Measurements from ENCODE around the gene CMSS1. TPM values are rescaled to one million over a fixed set of nuclear protein-coding genes. Genes with fewer than 3 reads are reported as not detected.

The CMSS1 gene
- total RNA-seq, 1 donor from 2014 or later, result 56.3 TPM

- TF ChIP-seq EZH2 (IDR thresholded peaks at IDR 0.05), result no peak
- Histone ChIP-seq H3K9me3 (ENCODE audit: low read depth) (no peaks in the 10 kb centered on the region), H3K4me2 (no peak overlapping the region), H3K27ac (no peak overlapping the region), H3K79me2 (ENCODE audit: low read depth) (no peaks in the 10 kb centered on the region), H3K36me3 (no peaks in the 10 kb centered on the region), H3K4me3 (no peak overlapping the region), H3F3A (ENCODE audit: low read depth) (no peaks in the 10 kb centered on the region), H3K27me3 (no peaks in the 10 kb centered on the region), H4K20me1 (ENCODE audit: low read depth) (no peaks in the 10 kb centered on the region), H2AFZ (replicated peaks) (no peak overlapping the region), H3K4me1 (no peaks in the 10 kb centered on the region), H3K9ac (no peak overlapping the region)
- Mint-ChIP-seq H3K4me3 (no peak overlapping the region), H3K27ac (no peak overlapping the region), H3K36me3 (no peaks in the 10 kb centered on the region), H3K9me3 (no peaks in the 10 kb centered on the region), H3K4me1 (peaks cover 7% of the 10 kb centered on the region), H3K27me3 (ENCODE audit: insufficient read depth, low read depth) (peaks cover 2% of the 10 kb centered on the region)
- DNase-seq (ENCODE audit: low spot score), result no peak
Observed at GRCh38 chr3:99895131-99895696, 77.6 kb downstream of the CMSS1 start.

DNA sequence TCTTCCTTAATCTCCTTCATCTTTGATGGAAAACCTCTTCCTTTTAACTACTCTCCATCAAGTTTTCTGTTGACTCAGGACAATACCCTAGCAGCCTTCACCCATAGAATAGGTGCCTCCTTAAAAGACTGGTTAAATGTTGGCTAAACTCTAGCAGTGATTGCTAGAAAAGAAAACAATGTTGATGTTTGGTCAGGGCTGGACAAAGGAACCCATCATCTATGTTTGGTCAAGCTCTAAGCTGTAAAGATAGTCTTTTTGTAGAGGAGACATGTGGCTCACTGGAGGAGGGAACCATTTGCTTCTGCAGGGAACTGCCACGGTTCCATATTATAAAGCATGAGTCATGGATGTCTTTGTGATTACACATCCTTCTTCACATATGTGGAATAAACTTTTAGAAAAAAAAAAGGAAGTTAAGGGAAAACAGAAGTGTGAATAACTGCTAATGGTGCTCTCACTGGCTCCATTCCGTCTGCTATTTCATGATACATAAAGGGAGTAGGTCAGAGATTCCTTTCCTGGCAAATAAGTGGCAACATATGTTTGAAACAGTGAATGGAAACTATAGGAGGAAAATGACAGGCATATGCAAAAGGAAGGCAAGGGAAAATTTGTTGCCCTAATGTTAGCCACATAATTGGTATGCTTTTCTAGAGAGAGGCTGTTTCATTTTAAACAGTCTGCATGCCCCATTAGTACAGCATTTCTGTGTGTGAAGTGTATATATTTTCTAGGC lies 78.2 kb downstream of the CMSS1 start:
- no peak overlapping the region for H3K27ac ChIP-seq
- H3K9me3 Mint-ChIP-seq, result no peaks in the 10 kb centered on the region
- H3K36me3 ChIP-seq, result no peaks in the 10 kb centered on the region
- no peaks in the 10 kb centered on the region for H3K9me3 ChIP-seq (ENCODE audit: low read depth)
- H3F3A ChIP-seq (ENCODE audit: low read depth), result no peaks in the 10 kb centered on the region
- H3K27me3 Mint-ChIP-seq (ENCODE audit: insufficient read depth, low read depth), result no peaks in the 10 kb centered on the region
- H3K4me3 ChIP-seq, result no peak overlapping the region
- no peaks in the 10 kb centered on the region for H3K79me2 ChIP-seq (ENCODE audit: low read depth)
- TF ChIP-seq CTCF (IDR thresholded peaks at IDR 0.05), result no peak
- TF ChIP-seq EZH2phosphoT487 (IDR thresholded peaks at IDR 0.05), result no peak
- no peak for TF ChIP-seq EZH2 (IDR thresholded peaks at IDR 0.05)
- no peaks in the 10 kb centered on the region for H4K20me1 ChIP-seq (ENCODE audit: low read depth)
- H3K4me2 ChIP-seq, result no peak overlapping the region
- no peaks in the 10 kb centered on the region for H3K27me3 ChIP-seq
- H3K36me3 Mint-ChIP-seq, result no peaks in the 10 kb centered on the region
- DNase-seq (ENCODE audit: low spot score), result no peak
- no peaks in the 10 kb centered on the region for H3K4me1 ChIP-seq
- no peak overlapping the region for H3K9ac ChIP-seq
- no peak overlapping the region for H3K4me3 Mint-ChIP-seq
- H3K4me1 Mint-ChIP-seq, result peaks cover 7% of the 10 kb centered on the region
- H3K27ac Mint-ChIP-seq, result no peak overlapping the region
- no peak overlapping the region for H2AFZ ChIP-seq (replicated peaks)

- no peak overlapping the region for H3K4me2 ChIP-seq
- H3K4me3 Mint-ChIP-seq, result no peak overlapping the region
- no peaks in the 10 kb centered on the region for H3K9me3 Mint-ChIP-seq
- TF ChIP-seq CTCF (IDR thresholded peaks at IDR 0.05), result no peak
- TF ChIP-seq EZH2 (IDR thresholded peaks at IDR 0.05), result no peak
- TF ChIP-seq EZH2phosphoT487 (IDR thresholded peaks at IDR 0.05), result no peak
- H3K36me3 Mint-ChIP-seq, result no peaks in the 10 kb centered on the region
- no peaks in the 10 kb centered on the region for H3K36me3 ChIP-seq
- no peaks in the 10 kb centered on the region for H3K27me3 ChIP-seq
- peak; percentile 6 for DNase-seq (ENCODE audit: low spot score)
- H3K79me2 ChIP-seq (ENCODE audit: low read depth), result no peaks in the 10 kb centered on the region
- H2AFZ ChIP-seq (replicated peaks), result no peak overlapping the region
- no peaks in the 10 kb centered on the region for H3K9me3 ChIP-seq (ENCODE audit: low read depth)
- H3K4me1 ChIP-seq, result no peaks in the 10 kb centered on the region
- no peaks in the 10 kb centered on the region for H3F3A ChIP-seq (ENCODE audit: low read depth)
- no peaks in the 10 kb centered on the region for H4K20me1 ChIP-seq (ENCODE audit: low read depth)
- H3K27ac ChIP-seq, result no peak overlapping the region
- no peak overlapping the region for H3K9ac ChIP-seq
- H3K27me3 Mint-ChIP-seq (ENCODE audit: insufficient read depth, low read depth), result no peaks in the 10 kb centered on the region
- no peak overlapping the region for H3K27ac Mint-ChIP-seq
- no peak overlapping the region for H3K4me3 ChIP-seq
- H3K4me1 Mint-ChIP-seq, result peaks cover 7% of the 10 kb centered on the region
Observed at GRCh38 chr3:99896482-99896881, 78.8 kb downstream of the CMSS1 start.

GRCh38 chr3:99899603-99900002 lies 81.9 kb downstream of the CMSS1 start:
- no peak overlapping the region for H3K4me3 Mint-ChIP-seq
- Histone ChIP-seq H3K4me2 (no peak overlapping the region), H3K27ac (no peak overlapping the region), H3K9ac (no peak overlapping the region), H4K20me1 (ENCODE audit: low read depth) (no peaks in the 10 kb centered on the region), H3K79me2 (ENCODE audit: low read depth) (no peaks in the 10 kb centered on the region), H3K4me3 (no peak overlapping the region), H3K4me1 (no peaks in the 10 kb centered on the region), H2AFZ (replicated peaks) (no peak overlapping the region), H3K36me3 (no peaks in the 10 kb centered on the region), H3K9me3 (ENCODE audit: low read depth) (no peaks in the 10 kb centered on the region), H3K27me3 (no peaks in the 10 kb centered on the region), H3F3A (ENCODE audit: low read depth) (no peaks in the 10 kb centered on the region)
- H3K9me3 Mint-ChIP-seq, result no peaks in the 10 kb centered on the region
- no peaks in the 10 kb centered on the region for H3K27me3 Mint-ChIP-seq (ENCODE audit: insufficient read depth, low read depth)
- peaks cover 7% of the 10 kb centered on the region for H3K4me1 Mint-ChIP-seq
- H3K27ac Mint-ChIP-seq, result no peak overlapping the region
- TF ChIP-seq CTCF (IDR thresholded peaks at IDR 0.05) (no peak), EZH2phosphoT487 (IDR thresholded peaks at IDR 0.05) (no peak), EZH2 (IDR thresholded peaks at IDR 0.05) (no peak)
- H3K36me3 Mint-ChIP-seq, result no peaks in the 10 kb centered on the region
- no peak for DNase-seq (ENCODE audit: low spot score)

Measured in neural progenitor cell (in vitro differentiated cells).